ENCODE measurements around the gene TMEM237.

TMEM237 gene

GRCh38 chr2:201639205-201639604, 4.1 kb downstream of the TMEM237 start:
- no peak for DNase-seq

GRCh38 chr2:201638326-201638725, 5.0 kb downstream of the TMEM237 start:
- DNase-seq, result no peak

- no peak for DNase-seq
These were observed 9.5 kb downstream of the TMEM237 start for GRCh38 chr2:201633661-201634249.

- no peak for DNase-seq
These were observed 12.3 kb downstream of the TMEM237 start for GRCh38 chr2:201631041-201631440.

- DNase-seq, result no peak
These were observed 12.7 kb downstream of the TMEM237 start for GRCh38 chr2:201630577-201630976.

- DNase-seq, result no peak
These were observed 14.8 kb downstream of the TMEM237 start for GRCh38 chr2:201628545-201628944.

- DNase-seq, result no peak
These were observed 20.9 kb downstream of the TMEM237 start for GRCh38 chr2:201622306-201622970.

GRCh38 chr2:201621293-201621999, 21.9 kb downstream of the TMEM237 start:
- DNase-seq, result no peak

- peak; percentile 12 for DNase-seq
These were observed 24.3 kb downstream of the TMEM237 start for GRCh38 chr2:201618744-201619662.

- DNase-seq, result no peak
These were observed 35.3 kb downstream of the TMEM237 start for GRCh38 chr2:201608021-201608420.

GRCh38 chr2:201607568-201607967, 35.7 kb downstream of the TMEM237 start:
- DNase-seq, result no peak

GRCh38 chr2:201600906-201601305, 42.4 kb downstream of the TMEM237 start:
- DNase-seq, result no peak

GRCh38 chr2:201597397-201597796, 45.9 kb downstream of the TMEM237 start:
- DNase-seq, result no peak

GRCh38 chr2:201580486-201580885, 62.8 kb downstream of the TMEM237 start:
- no peak for DNase-seq

GRCh38 chr2:201579536-201579935, 63.8 kb downstream of the TMEM237 start:
- DNase-seq, result no peak

- DNase-seq, result no peak
These were observed 67.3 kb downstream of the TMEM237 start for GRCh38 chr2:201575971-201576370.

- DNase-seq, result no peak
These were observed 68.5 kb downstream of the TMEM237 start for GRCh38 chr2:201574766-201575165.

GRCh38 chr2:201572846-201573508, 70.3 kb downstream of the TMEM237 start:
- no peak for DNase-seq
